SK-N-MC (cell line): Measurements from ENCODE around the gene PLIN5.

Experiments used
- EZH2 ChIP-seq: fragments of 200-600 bp; sonication (generic); IDR thresholded peaks from one replicate; pipeline ENCODE4 v1.6.1; 2017; ENCODE audit warnings: antibody characterized with exemption
- FOXP2 ChIP-seq: optimal IDR thresholded peaks from 2 replicates; pipeline ENCODE3; 2011; ENCODE audit warnings: mild to moderate bottlenecking, moderate library complexity; ENCODE audit not compliant: insufficient read depth; ENCODE audit errors: extremely low read length, control extremely low read depth
- POLR2AphosphoS5 ChIP-seq: IDR thresholded peaks from 2 replicates; pipeline ENCODE4 v1.6.1; 2012; ENCODE audit warnings: mild to moderate bottlenecking, low read depth, low read length, borderline replicate concordance

- TF ChIP-seq POLR2AphosphoS5 (no peak), EZH2 (no peak), FOXP2 (no peak)
These were observed 32.6 kb upstream of the PLIN5 start for GRCh38 chr19:4567584-4568071.
